ENCODE results near the gene DLGAP1.

DNA sequence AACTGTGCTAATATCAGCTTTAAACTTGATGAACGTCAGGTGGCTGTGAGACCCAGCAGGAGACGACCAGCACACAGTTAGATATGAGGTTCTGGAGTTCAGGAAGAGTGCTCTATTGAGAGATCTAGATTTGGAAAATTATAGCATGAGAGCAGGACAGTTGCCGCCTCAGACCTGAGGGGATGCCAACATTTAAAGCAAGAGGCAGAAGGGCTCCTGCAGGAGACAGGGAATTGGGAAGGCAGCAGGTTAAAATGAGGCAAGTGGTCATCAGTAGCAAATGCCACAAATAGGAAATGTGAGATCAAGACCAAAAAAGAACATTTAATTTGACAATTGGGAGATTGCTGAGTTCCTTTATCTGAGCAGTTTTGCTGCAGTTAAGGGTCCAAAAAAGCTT, 533.3 kb downstream of the DLGAP1 start:
- TF ChIP-seq ZNF747 (tag by site-specific recombination; IDR thresholded peaks at IDR 0.05) (no peak), BCL11A (tag by site-specific recombination; IDR thresholded peaks at IDR 0.05; ENCODE audit: low read depth) (no peak), PRDM1 (tag by site-specific recombination; IDR thresholded peaks at IDR 0.05) (no peak), ZNF211 (tag by site-specific recombination; IDR thresholded peaks at IDR 0.05; ENCODE audit: low read depth) (no peak), KLF16 (tag by site-specific recombination; IDR thresholded peaks at IDR 0.05) (no peak), ZNF658 (tag by site-specific recombination; IDR thresholded peaks at IDR 0.05) (no peak)
- TF ChIP-seq, protein P1, sequence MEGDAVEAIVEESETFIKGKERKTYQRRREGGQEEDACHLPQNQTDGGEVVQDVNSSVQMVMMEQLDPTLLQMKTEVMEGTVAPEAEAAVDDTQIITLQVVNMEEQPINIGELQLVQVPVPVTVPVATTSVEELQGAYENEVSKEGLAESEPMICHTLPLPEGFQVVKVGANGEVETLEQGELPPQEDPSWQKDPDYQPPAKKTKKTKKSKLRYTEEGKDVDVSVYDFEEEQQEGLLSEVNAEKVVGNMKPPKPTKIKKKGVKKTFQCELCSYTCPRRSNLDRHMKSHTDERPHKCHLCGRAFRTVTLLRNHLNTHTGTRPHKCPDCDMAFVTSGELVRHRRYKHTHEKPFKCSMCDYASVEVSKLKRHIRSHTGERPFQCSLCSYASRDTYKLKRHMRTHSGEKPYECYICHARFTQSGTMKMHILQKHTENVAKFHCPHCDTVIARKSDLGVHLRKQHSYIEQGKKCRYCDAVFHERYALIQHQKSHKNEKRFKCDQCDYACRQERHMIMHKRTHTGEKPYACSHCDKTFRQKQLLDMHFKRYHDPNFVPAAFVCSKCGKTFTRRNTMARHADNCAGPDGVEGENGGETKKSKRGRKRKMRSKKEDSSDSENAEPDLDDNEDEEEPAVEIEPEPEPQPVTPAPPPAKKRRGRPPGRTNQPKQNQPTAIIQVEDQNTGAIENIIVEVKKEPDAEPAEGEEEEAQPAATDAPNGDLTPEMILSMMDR (tag by site-specific recombination; IDR thresholded peaks at IDR 0.05): no peak
- TF ChIP-seq, protein P2, sequence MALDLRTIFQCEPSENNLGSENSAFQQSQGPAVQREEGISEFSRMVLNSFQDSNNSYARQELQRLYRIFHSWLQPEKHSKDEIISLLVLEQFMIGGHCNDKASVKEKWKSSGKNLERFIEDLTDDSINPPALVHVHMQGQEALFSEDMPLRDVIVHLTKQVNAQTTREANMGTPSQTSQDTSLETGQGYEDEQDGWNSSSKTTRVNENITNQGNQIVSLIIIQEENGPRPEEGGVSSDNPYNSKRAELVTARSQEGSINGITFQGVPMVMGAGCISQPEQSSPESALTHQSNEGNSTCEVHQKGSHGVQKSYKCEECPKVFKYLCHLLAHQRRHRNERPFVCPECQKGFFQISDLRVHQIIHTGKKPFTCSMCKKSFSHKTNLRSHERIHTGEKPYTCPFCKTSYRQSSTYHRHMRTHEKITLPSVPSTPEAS (tag by site-specific recombination; IDR thresholded peaks at IDR 0.05): no peak
- TF ChIP-seq, protein P3, sequence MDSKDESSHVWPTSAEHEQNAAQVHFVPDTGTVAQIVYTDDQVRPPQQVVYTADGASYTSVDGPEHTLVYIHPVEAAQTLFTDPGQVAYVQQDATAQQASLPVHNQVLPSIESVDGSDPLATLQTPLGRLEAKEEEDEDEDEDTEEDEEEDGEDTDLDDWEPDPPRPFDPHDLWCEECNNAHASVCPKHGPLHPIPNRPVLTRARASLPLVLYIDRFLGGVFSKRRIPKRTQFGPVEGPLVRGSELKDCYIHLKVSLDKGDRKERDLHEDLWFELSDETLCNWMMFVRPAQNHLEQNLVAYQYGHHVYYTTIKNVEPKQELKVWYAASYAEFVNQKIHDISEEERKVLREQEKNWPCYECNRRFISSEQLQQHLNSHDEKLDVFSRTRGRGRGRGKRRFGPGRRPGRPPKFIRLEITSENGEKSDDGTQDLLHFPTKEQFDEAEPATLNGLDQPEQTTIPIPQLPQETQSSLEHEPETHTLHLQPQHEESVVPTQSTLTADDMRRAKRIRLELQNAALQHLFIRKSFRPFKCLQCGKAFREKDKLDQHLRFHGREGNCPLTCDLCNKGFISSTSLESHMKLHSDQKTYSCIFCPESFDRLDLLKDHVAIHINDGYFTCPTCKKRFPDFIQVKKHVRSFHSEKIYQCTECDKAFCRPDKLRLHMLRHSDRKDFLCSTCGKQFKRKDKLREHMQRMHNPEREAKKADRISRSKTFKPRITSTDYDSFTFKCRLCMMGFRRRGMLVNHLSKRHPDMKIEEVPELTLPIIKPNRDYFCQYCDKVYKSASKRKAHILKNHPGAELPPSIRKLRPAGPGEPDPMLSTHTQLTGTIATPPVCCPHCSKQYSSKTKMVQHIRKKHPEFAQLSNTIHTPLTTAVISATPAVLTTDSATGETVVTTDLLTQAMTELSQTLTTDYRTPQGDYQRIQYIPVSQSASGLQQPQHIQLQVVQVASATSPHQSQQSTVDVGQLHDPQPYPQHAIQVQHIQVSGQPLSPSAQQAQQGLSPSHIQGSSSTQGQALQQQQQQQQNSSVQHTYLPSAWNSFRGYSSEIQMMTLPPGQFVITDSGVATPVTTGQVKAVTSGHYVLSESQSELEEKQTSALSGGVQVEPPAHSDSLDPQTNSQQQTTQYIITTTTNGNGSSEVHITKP (tag by site-specific recombination; IDR thresholded peaks at IDR 0.05): no peak
